Measurements from ENCODE around the gene LBHD1. TPM values are rescaled to one million over a fixed set of nuclear protein-coding genes. Genes with fewer than 3 reads are reported as not detected.

LBHD1 gene
- total and polyA plus RNA-seq, 2 of the 13 experiments (the other 11 are each of a cell fraction or from before 2014, with no cell fraction given): 3.2 to 3.7 TPM

DNA sequence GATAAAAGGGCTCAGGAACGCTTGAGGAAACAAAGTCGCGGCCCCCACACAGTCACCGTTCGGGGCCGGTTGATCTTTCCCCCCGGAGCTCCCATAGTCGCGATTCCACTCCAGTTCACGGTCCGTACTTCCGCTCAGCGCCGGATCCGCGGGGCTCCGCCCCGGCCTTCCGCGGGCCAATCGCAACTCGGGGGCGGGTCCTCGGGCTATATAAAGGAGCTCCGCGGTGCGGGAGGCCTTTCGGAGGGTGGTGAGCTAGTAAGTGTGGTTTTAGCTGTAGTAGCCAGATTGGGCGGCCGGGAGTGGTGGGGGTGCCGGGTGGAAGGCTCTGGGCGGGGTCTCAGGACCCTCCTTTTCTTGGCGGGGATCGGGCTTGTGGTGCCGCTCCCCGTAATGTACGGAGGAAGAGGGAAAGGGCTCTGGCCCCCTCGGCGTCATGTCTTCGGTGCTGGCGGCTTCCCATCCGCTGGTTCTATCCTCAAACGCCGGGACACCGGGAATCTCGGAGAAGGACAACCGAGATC lies 6.9 kb downstream of the LBHD1 start, which contains the start of the genes C11orf98 and CSKMT (continued):
- TF ChIP-seq, protein P1, sequence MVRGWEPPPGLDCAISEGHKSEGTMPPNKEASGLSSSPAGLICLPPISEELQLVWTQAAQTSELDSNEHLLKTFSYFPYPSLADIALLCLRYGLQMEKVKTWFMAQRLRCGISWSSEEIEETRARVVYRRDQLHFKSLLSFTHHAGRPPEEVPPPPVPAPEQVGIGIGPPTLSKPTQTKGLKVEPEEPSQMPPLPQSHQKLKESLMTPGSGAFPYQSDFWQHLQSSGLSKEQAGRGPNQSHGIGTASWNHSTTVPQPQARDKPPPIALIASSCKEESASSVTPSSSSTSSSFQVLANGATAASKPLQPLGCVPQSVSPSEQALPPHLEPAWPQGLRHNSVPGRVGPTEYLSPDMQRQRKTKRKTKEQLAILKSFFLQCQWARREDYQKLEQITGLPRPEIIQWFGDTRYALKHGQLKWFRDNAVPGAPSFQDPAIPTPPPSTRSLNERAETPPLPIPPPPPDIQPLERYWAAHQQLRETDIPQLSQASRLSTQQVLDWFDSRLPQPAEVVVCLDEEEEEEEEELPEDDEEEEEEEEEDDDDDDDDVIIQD (CRISPR knock-in tag; IDR thresholded peaks at IDR 0.05; ENCODE audit: low read depth): no peak
- TF ChIP-seq, protein P2, sequence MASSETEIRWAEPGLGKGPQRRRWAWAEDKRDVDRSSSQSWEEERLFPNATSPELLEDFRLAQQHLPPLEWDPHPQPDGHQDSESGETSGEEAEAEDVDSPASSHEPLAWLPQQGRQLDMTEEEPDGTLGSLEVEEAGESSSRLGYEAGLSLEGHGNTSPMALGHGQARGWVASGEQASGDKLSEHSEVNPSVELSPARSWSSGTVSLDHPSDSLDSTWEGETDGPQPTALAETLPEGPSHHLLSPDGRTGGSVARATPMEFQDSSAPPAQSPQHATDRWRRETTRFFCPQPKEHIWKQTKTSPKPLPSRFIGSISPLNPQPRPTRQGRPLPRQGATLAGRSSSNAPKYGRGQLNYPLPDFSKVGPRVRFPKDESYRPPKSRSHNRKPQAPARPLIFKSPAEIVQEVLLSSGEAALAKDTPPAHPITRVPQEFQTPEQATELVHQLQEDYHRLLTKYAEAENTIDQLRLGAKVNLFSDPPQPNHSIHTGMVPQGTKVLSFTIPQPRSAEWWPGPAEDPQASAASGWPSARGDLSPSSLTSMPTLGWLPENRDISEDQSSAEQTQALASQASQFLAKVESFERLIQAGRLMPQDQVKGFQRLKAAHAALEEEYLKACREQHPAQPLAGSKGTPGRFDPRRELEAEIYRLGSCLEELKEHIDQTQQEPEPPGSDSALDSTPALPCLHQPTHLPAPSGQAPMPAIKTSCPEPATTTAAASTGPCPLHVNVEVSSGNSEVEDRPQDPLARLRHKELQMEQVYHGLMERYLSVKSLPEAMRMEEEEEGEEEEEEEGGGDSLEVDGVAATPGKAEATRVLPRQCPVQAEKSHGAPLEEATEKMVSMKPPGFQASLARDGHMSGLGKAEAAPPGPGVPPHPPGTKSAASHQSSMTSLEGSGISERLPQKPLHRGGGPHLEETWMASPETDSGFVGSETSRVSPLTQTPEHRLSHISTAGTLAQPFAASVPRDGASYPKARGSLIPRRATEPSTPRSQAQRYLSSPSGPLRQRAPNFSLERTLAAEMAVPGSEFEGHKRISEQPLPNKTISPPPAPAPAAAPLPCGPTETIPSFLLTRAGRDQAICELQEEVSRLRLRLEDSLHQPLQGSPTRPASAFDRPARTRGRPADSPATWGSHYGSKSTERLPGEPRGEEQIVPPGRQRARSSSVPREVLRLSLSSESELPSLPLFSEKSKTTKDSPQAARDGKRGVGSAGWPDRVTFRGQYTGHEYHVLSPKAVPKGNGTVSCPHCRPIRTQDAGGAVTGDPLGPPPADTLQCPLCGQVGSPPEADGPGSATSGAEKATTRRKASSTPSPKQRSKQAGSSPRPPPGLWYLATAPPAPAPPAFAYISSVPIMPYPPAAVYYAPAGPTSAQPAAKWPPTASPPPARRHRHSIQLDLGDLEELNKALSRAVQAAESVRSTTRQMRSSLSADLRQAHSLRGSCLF (CRISPR knock-in tag; IDR thresholded peaks at IDR 0.05; ENCODE audit: borderline replicate concordance): no peak
- no peak for TF ChIP-seq FOXK2 (IDR thresholded peaks at IDR 0.05)
- 0 out of 2 replicates have a peak, but pooled peaks have one; percentile 28 for TF ChIP-seq HNF4A (CRISPR knock-in tag; IDR thresholded peaks at IDR 0.05)
- TF ChIP-seq ZNF143 (CRISPR knock-in tag; IDR thresholded peaks at IDR 0.05): no peak
- TF ChIP-seq LCORL (IDR thresholded peaks at IDR 0.05): no peak
- TF ChIP-seq LCORL (CRISPR knock-in tag; IDR thresholded peaks at IDR 0.05): no peak

All from HepG2 (cell line).